ENCODE data around the gene FAT1.

FAT1 gene

GRCh38 chr4:186695392-186695791 lies 28.3 kb downstream of the FAT1 start:
- H3K4me3 ChIP-seq (ENCODE audit: low read depth, low read length): no peak overlapping the region
- H3K36me3 ChIP-seq (ENCODE audit: control insufficient read depth in 2 of 2, insufficient read depth in 1 of 2, low read length in 2 of 2): peaks cover 0 to 11% of the 10 kb centered on the region in 2 experiments; a peak in 2 of 3 replicates
- 0 out of 2 replicates have a peak, but pooled peaks cover 3% of the 10 kb centered on the region for H3K4me1 ChIP-seq (ENCODE audit: control insufficient read depth, insufficient read depth, low read length)
- ChIA-PET POLR2A (no interaction called here), CTCF (interaction anchor here (0.6 to 1.4 kb wide), 3 partner anchors 30 to 536 kb away, joined by 3 to 4 read pairs (median 3); no protein-coding TSS in a partner anchor)
- H3K9me3 ChIP-seq (ENCODE audit: control insufficient read depth, insufficient read depth, low read depth, low read length): no peaks in the 10 kb centered on the region
- no peak overlapping the region for H3K27ac ChIP-seq (ENCODE audit: extremely low read depth, low read depth, low read length)
- TF ChIP-seq ZBTB7A (tag by site-specific recombination; IDR thresholded peaks at IDR 0.05; ENCODE audit: low read depth): no peak
- peak; percentile 69; the same call in 1 of the 2 replicates for TF ChIP-seq ZNF692 (tag by site-specific recombination; IDR thresholded peaks at IDR 0.05)
- TF ChIP-seq, protein P1, sequence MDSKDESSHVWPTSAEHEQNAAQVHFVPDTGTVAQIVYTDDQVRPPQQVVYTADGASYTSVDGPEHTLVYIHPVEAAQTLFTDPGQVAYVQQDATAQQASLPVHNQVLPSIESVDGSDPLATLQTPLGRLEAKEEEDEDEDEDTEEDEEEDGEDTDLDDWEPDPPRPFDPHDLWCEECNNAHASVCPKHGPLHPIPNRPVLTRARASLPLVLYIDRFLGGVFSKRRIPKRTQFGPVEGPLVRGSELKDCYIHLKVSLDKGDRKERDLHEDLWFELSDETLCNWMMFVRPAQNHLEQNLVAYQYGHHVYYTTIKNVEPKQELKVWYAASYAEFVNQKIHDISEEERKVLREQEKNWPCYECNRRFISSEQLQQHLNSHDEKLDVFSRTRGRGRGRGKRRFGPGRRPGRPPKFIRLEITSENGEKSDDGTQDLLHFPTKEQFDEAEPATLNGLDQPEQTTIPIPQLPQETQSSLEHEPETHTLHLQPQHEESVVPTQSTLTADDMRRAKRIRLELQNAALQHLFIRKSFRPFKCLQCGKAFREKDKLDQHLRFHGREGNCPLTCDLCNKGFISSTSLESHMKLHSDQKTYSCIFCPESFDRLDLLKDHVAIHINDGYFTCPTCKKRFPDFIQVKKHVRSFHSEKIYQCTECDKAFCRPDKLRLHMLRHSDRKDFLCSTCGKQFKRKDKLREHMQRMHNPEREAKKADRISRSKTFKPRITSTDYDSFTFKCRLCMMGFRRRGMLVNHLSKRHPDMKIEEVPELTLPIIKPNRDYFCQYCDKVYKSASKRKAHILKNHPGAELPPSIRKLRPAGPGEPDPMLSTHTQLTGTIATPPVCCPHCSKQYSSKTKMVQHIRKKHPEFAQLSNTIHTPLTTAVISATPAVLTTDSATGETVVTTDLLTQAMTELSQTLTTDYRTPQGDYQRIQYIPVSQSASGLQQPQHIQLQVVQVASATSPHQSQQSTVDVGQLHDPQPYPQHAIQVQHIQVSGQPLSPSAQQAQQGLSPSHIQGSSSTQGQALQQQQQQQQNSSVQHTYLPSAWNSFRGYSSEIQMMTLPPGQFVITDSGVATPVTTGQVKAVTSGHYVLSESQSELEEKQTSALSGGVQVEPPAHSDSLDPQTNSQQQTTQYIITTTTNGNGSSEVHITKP (tag by site-specific recombination; IDR thresholded peaks at IDR 0.05): peak; percentile 57; the same call in 1 of the 2 replicates

DNA sequence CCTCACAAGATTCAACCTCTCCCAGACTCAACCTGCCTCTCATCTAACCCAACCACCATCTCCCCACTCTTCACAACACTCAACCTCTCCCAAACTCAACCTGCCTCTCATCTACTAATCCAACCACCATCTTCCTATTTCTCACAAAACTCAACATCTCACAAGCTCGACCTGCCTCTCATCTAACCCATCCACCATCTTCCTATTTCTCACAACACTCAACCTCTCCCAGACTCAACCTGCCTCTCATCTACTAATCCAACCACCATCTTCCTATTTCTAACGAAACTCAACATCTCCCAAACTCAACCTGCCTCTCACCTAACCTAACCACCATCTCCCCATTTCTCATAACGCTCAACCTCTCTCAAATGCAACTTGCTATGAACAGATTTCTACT lies 29.8 kb downstream of the FAT1 start:
- POLR2A ChIA-PET: no interaction called here
- no peak overlapping the region for H3K27ac ChIP-seq (ENCODE audit: extremely low read depth, low read depth, low read length)
- H3K36me3 ChIP-seq (ENCODE audit: control insufficient read depth in 2 of 2, insufficient read depth in 1 of 2, low read length in 2 of 2): peaks cover 0 to 11% of the 10 kb centered on the region in 2 experiments; a peak in 2 of 3 replicates
- TF ChIP-seq ZNF155 (tag by site-specific recombination; IDR thresholded peaks at IDR 0.05) (no peak), WT1 (tag by site-specific recombination; IDR thresholded peaks at IDR 0.05) (no peak), ZNF701 (tag by site-specific recombination; IDR thresholded peaks at IDR 0.05) (no peak), ZNF335 (tag by site-specific recombination; conservative IDR thresholded peaks at IDR 0.05) (no peak), RBAK (tag by site-specific recombination; IDR thresholded peaks at IDR 0.05) (no peak), YY2 (tag by site-specific recombination; IDR thresholded peaks at IDR 0.05) (no peak), ZBTB11 (tag by site-specific recombination; conservative IDR thresholded peaks at IDR 0.05; ENCODE audit: low read depth) (no peak), ZNF571 (tag by site-specific recombination; IDR thresholded peaks at IDR 0.05) (no peak), ZNF324 (tag by site-specific recombination; IDR thresholded peaks at IDR 0.05) (no peak), ZNF132 (tag by site-specific recombination; IDR thresholded peaks at IDR 0.05; ENCODE audit: borderline replicate concordance) (no peak), SP7 (tag by site-specific recombination; IDR thresholded peaks at IDR 0.05) (no peak), ZNF24 (tag by site-specific recombination; IDR thresholded peaks at IDR 0.05) (no peak), ZBTB49 (tag by site-specific recombination; IDR thresholded peaks at IDR 0.05; ENCODE audit: low read depth) (no peak)
- TF ChIP-seq, protein P2, sequence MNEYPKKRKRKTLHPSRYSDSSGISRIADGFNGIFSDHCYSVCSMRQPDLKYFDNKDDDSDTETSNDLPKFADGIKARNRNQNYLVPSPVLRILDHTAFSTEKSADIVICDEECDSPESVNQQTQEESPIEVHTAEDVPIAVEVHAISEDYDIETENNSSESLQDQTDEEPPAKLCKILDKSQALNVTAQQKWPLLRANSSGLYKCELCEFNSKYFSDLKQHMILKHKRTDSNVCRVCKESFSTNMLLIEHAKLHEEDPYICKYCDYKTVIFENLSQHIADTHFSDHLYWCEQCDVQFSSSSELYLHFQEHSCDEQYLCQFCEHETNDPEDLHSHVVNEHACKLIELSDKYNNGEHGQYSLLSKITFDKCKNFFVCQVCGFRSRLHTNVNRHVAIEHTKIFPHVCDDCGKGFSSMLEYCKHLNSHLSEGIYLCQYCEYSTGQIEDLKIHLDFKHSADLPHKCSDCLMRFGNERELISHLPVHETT (tag by site-specific recombination; IDR thresholded peaks at IDR 0.05): no peak
- TF ChIP-seq, protein P3, sequence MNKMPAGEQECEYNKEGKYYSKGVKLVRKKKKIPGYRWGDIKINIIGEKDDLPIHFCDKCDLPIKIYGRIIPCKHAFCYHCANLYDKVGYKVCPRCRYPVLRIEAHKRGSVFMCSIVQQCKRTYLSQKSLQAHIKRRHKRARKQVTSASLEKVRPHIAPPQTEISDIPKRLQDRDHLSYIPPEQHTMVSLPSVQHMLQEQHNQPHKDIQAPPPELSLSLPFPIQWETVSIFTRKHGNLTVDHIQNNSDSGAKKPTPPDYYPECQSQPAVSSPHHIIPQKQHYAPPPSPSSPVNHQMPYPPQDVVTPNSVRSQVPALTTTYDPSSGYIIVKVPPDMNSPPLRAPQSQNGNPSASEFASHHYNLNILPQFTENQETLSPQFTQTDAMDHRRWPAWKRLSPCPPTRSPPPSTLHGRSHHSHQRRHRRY (tag by site-specific recombination; IDR thresholded peaks at IDR 0.05): no peak
- no peaks in the 10 kb centered on the region for H3K9me3 ChIP-seq (ENCODE audit: control insufficient read depth, insufficient read depth, low read depth, low read length)
- H3K4me3 ChIP-seq (ENCODE audit: low read depth, low read length): no peak overlapping the region
- CTCF ChIA-PET: no interaction called here
- H3K4me1 ChIP-seq (ENCODE audit: control insufficient read depth, insufficient read depth, low read length): peaks cover 4% of the 10 kb centered on the region; the same call in 1 of the 2 replicates
